GM19468 (cell line): ENCODE data around the gene ADAMTS19.
"Not testable (repeated sequence)": the region's sequence is repeated elsewhere in the genome, so short reads cannot be mapped to it uniquely, and the experiment has no call there.

Source experiments
- ATAC-seq: cut with Tn5 transposase; IDR thresholded peaks from one replicate; pipeline ENCODE4 v1.9.1; 2021; ENCODE audit warnings: mild to moderate bottlenecking, moderate library complexity, moderate number of reproducible peaks; ENCODE audit not compliant: unreplicated experiment; ENCODE audit errors: extremely low read depth

The ADAMTS19 gene

DNA sequence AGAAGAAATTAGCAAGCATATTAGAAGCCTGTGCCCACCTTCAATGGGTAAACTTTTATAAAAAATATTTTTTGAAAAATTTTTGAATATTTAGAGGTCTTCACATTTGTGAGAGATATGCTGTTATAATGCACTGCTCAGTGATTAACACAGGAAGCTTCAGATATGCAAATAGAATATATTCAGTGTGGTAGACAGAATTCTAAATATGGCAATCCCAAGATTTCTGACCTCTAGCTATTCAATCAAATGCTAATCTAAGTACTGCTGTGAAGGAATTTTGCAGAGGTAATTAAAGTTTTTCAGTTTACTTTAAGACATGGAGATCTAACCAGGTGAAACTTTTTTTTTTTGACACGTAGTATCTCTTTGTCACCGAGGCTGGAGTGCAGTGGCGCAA, 103.5 kb downstream of the ADAMTS19 start:
- no peak for ATAC-seq

DNA sequence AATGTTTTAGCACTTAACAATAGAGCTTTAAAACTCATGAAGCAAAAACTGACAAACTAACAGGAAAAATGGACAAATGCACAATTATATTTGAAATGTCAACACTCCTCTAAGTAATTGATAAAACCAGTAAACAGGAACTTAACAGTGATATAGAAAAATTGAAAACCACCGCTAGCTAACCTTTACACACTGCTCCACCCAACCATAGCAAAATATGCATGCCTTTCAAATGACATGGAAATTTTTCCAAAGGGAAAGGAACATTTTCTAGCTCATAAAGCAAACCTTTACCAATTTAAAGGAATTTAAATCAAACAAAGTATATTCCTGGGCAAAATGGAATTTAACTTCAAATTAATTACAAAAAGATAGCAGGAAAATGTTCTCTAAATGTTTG, 109.2 kb downstream of the ADAMTS19 start:
- no peak for ATAC-seq

DNA sequence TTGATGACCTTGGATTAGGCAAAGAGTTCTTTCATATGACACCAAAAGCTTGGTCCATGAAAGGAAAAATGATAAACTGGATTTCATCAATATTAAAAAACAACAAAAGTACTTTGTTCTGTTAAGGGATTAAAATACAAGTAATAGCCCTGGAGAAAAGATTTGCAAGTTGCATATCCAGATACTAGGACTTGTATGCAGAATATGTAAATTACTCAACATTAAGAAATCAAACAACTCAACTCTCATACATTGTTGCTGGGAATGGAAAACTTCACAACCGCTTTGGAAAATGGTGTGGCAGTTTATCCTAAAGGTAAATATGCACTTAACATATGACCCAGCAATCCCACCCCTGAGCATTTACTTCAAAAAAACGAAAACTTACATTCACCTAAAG, 112.0 kb downstream of the ADAMTS19 start:
- no peak for ATAC-seq

DNA sequence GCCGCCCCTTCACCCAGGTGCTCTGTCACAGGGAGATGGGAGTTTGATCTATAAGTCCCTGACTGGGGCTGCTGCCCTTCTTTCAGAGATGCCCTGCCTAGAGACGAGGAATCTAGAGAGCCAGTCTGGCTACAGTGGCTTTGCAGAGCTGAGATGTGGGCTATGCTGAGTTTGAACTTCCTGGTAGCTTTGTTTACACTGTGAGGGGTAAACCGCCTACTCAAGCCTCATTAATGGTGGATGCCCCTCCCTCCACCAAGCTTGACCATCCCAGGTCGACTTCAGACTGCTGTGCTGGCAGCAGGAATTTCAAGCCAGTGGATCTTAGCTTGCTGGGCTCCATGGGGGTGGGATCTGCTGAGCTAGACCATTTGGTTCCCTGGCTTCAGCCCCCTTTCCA, 124.4 kb downstream of the ADAMTS19 start:
- ATAC-seq, result not testable (repeated sequence)

DNA sequence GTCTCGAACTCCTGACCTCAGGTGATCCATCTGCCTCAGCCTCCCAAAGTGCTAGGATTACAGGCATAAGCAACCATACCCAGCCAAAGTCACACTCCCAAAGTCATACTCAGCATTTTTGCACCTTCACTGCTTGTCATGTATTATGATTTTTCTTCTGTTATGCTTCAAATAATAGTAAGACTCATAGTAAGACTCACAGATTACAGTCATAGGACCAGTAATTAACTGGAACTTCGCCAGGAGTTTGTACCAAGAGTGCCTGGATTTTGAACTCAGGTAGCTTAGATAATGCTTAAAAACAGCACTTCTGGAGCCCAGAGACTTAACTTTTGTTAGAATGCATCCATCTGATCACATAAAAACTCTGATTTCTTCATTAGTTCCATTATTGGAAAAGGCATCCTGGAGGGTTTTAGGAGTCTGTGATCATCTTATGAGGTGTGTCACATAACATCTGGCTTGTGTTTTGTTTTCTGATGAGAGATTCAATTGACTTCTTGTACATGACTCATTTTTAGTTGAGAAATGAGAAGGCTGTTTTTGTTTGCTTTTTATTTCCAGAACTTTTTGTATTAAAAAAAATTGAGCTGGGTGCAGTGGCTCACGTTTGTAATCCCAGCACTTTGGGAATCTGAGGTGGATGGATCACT, 131.5 kb downstream of the ADAMTS19 start:
- no peak for ATAC-seq

DNA sequence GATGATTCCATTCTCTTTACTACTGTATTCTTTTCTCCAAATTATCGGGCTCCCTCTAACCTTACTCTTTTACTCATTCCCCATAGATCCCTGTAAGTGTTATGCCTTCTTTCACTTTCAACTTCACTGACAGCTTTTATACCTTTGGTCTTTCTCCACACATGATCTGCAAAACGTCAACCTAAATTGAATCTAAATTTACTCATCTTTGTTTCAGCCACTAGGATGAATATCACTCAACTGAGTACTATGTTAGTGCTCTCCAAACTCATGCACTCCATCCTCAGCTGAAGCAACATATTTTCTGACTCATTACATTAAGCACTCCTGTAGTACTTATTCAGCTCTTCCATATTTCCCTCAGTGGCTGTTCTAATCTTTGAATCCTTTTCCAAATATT, 133.4 kb downstream of the ADAMTS19 start:
- ATAC-seq, result no peak

DNA sequence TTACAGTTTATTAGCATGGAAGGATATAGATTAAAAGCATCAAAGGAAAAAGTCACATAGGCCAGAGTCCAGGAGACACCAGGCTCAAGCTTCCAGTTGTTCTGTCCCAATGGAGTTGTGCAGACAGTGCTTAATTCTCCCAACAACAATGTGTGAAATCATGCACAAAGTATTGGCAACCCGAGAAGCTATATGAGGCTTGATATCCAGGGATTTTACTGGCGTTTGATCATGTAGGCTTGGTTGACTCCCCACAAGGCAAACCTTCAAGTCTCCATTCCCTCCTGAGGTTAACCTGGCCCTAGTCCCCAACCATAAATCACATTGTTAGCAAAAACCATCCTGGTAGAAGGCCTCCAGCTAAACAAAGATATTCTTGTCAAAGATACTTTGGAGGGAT, 141.5 kb downstream of the ADAMTS19 start:
- ATAC-seq, result no peak

DNA sequence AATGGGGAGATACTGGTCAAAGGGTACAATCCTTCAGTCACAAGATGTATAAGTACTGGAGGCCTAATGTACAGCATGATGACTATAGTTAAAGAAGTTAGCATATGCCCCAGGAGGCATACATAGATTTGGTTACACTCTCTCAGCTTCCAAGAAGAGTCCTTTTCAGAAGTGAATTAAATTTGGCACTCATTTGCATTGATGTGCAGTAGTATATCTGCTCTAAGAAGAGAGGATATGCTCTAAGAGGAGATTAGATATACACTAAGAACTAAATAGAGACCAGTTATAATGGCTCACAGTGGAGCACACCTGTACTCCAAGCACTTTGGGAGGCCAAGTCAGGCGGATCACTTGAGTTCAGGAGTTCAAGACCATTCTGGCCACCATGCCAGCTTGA, 148.3 kb downstream of the ADAMTS19 start:
- no peak for ATAC-seq

DNA sequence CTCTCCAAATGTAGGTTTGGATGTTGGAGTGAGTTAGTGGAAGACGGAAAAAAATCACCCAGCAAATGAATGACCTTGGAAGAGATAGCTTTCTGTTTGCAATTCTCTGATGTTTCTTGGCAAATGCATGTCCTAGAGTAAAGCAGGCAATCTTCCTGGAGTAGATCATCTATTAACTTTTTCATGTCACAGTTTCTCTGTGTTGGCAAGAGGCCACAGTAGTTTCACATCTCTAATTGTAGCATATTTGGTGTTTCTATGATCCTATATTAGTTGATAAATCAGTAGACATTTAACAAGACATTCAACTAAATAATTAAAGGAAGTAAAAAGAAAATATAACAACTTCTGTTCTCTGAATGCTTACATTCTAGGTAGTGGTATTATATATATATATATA, 149.6 kb downstream of the ADAMTS19 start:
- ATAC-seq, result no peak

DNA sequence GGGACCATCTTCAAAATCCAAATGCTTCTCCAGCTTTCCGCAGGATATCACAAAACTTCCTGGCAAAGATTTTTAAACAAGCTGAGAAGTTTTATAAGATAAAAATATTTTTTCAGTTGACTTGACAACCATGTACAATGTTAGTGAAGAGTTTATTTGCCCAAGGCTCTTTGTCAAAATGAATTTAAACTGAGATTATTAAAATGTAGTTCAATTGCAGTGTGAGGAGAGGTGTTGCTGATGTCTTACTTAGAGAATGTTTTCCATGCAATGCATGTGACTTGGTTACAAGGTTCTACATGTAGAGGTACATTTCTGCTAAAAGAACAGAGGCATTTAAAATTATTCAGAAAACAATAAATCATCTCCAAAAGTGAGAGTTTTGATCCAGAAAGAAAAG, 156.4 kb downstream of the ADAMTS19 start:
- ATAC-seq, result no peak

DNA sequence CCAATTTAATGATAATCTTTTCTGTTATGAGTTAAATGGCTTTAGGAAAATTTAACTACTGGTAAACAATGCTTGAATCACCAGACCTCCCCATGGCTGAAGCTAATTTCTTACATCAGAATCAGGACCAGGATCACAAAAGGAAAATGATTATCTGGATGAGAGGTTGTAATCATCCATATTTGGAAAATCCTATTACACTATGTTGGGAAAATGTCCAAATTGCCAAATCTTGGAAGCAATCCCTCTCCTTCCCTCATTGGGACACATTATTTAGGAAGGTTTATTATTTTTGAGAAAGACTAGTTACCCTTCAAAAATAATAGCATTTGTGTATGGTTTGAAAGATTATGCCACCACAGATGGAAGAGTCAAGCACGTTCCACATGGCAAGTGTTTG, 157.1 kb downstream of the ADAMTS19 start:
- ATAC-seq, result no peak

DNA sequence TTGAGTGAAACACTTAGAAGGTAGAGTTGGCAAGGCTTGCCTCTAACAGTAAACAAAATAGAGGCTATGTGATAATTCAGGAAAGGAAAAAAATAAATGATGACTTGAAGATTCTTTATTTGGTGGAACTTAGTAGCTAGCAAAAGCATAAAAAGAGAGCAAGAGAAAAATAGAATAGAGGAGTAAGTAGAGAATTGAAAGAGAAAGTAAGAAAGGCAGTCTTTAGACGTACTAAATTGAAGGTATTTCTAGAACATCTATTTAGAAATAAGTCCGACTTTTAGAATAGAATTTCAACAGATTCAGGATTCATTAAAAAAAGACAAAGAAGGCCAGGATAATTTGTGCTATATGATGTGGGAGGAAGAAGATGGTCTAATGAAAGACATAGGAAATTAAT, 159.7 kb downstream of the ADAMTS19 start:
- ATAC-seq, result no peak

DNA sequence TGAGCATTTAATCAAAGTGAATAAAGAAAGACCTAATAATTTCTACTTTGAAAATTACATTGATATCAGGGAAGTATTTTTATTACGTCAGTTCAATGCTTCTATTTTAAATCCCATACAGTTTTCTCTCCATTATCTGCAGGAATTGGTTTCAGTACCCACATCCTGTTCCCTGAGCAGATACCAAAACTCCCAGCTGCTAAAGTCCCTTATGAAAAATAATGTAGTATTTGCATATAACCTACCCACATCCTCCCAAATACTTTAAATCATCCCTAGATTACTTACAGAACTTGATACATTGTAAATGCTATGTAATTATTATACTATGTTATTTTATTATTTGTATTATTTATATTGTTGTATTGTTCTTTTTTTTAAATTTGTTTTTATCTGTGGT, 162.4 kb downstream of the ADAMTS19 start:
- ATAC-seq, result no peak

DNA sequence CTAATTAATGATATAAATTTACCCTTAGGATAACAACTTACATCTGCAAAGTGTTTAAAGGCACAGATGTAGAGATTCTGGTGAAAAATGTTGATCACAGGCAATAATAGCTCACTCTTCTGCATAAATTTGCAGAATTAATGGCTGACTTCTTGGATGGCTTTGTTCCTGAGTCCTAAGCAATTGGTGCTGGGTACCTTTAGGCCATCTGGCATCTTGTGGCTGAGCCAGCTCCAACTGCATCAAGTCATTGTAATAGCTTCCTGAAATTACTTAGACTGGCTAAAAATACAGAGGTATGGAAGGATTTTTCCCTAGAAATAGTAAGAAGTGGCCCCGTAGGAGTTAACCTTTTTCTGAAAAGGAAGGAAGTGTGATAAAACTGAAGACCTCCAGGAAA, 169.5 kb downstream of the ADAMTS19 start:
- no peak for ATAC-seq

DNA sequence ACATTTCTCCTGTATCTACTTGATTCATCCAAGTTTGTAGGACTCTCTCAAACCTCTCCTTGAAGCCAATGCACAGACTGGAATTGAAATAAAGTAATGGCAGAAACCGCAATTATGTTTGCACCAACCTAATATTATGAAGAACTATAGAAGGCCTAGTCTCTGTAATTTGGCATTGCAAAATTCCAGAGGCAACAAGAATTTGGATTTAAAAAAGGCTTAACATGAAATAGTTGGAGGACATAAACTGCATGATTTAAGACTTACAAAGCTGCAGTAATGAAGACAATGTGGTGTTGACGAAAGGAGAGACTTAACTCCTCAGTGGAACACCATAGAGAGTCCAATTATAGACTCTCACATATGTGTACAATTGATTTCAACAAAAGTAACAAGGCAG, 170.0 kb downstream of the ADAMTS19 start:
- ATAC-seq, result no peak

DNA sequence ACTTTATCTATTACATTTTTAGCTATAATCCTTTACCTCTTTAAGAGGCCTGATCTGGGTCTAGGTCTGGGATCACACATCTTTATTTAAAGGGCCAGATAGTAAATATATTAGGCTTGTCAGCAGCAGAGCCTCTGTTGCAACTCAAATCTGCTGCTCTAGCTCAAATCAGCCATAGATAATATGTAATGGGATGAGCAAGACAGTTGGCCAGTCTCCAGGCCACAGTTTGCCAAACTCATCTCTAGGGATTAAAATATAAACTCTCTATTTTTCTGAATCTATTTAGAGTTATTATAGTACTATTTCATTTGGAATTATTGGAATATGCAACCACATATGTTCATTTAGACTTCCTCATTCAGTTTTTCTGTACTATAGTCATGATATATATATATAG, 171.9 kb downstream of the ADAMTS19 start:
- no peak for ATAC-seq

DNA sequence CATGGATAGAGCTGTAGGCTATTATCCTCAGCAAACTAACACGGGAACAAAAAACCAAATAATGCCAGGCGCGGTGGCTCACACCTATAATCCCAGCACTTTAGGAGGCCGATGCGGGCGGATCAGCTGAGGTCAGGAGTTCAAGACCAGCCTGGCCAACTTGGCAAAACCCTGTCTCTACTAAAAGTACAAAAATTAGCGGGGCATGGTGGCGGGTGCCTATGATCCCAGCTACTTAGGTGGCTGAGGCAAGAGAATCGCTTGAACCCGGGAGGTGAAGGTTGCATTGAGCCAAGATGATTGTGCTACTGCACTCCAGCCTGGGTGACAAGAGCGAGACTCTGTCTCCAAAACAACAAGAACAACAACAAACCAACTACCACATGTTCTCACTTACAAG, 177.4 kb downstream of the ADAMTS19 start:
- ATAC-seq, result not testable (repeated sequence)

DNA sequence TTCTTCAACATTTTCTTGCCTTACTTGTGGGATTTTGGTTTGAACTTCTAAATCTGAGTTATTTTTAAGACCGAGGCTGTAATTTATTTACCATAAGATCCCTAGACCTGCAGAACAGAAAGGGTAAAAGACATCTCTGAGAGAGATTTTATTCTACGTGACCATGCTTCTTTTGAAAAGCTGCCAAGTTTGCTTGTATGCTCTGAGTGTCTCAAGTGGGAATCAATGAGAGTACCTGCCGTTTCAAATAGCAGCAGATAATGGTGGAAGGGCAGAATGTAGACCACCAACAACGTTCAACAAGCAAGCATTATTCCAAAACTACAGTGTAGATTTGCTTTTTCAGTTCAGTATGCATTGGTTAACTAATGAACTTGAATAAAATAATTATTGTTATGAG, 179.2 kb downstream of the ADAMTS19 start:
- no peak for ATAC-seq

DNA sequence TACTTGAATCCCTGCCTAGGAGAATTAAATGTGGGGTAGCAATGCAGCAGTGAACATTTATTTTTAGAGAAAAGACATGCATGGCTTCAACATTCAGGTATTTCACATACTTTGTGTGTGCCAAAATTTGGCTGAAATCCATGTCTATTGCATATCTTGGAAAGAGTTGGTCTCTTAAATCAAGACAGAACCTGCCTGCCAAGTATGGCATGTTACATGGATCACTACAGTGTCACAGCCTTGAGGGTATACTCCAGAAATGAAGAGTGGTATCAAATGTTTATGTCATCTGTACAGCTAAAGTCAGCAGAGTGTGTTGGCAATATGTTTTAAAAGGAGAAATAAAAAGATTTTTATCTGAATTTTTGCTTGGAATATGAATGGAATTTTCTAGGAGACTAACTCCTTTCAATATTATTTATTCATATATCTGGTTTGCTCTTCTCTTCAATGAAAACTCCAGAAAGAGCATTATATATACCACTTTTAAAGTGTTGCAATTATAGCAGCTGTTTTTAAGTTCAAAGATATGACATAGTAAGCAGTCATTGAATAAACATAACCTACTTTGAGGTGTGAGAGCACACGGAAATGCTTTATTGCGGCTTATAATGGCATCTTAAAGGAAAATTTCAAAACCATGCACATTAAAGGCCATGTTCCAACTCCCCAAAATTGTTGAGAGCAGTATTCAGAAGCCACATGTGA, 192.4 kb downstream of the ADAMTS19 start:
- no peak for ATAC-seq

DNA sequence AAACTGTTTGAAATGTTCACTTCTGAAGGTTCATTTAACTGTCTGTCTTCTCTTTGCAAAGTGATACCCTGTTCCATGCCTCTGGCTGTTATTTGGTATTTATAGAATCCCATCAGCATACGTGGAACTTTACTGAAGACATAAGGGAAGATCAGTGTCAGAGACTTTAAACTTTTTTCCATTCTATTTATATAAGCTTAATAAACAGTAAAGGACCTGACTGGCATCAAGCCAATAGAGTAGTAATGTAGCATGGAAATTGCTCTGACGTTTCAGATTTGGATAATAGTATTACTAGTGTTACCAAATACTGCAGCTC, 192.9 kb downstream of the ADAMTS19 start:
- ATAC-seq, result no peak

DNA sequence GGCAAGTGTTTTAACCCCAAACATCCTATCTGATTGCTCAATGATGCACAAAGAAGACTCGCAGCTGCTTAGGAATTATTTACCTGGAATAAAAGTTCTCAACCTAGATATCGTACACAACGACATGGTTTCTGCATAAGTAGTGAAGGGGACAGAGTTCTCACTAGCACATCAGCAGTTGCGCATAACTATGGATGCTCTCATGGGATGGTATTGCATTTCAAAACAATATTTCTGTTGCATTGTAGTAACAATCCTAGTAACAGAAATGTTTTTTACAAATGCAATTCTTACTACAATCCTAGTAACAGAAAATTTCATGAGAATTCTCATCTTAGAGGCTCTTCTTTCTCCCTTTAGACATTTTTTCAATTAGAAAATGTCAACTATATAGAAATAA, 193.3 kb downstream of the ADAMTS19 start:
- no peak for ATAC-seq

DNA sequence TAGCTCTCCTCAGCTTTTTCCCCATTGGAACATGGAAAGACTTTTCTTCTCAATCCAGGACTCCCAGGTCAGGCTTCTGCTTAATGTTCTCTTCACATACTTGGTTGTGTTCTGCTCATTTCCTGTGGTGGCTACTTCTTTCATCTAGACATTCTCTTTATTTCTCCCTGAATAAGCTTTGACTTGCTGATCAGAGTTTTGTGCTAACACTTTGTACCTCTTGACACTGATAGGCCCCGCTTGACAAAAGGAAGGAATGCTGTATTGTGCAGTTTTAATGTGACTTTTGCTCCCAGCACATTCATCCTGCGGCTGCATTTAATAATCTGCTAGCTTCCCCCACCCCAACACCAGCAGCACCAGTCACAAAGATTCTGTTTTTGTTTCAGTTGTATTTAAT, 196.9 kb downstream of the ADAMTS19 start:
- no peak for ATAC-seq
